Eye (tissue), 1 donor: ENCODE measurements around the gene TBX5.
A peak's percentile ranks its signal among the peaks of the same experiment; 100 is the strongest.
"Not testable (repeated sequence)": the region's sequence is repeated elsewhere in the genome, so short reads cannot be mapped to it uniquely, and the experiment has no call there.

Experiments
- DNase-seq: peaks from one replicate; pipeline ENCODE4 v3.0.0-alpha.2; 2015

The TBX5 gene

DNA sequence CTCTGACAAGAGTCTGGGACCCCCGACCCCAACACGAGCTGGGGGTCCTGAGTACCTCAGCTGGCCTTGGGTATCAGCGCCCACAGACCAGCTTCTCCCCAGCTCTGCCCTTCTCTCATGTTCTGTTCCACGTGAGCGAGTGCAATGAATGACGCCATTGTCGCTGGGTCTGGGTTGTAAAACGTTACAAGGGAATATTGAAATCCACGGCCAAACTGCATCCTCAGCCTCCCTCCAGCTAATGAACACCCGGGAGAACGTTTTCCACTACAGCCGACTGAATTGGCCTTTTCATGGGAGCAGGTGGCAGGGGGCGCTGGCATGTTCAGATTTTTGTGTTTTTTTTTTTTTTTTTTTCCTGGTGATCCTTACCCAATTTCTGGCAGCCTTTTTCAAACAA lies 34.7 kb downstream of the TBX5 start:
- DNase-seq, result peak; percentile 37

- DNase-seq, result no peak
Observed at GRCh38 chr12:114368685-114369452, 37.1 kb downstream of the TBX5 start.

DNA sequence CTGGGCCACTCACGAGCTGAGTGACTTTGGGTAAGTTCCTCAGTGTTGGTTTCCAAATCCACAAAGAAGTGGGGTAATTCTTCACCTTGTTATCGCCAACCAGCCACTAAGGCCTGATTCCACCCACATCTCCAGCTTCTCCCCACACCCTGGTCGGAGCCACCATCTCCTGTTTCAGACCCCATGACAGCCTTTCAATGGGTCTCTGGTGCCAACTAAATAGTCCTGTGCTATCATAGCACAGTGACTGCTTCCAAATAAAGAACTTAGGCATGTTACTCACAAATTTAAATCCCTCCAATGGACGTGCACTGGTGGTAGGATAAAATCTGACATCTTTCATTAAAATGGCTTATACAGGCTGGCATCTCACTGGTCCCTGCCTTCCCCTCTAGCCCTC lies 44.0 kb downstream of the TBX5 start:
- DNase-seq, result no peak

GRCh38 chr12:114361545-114361944 lies 44.4 kb downstream of the TBX5 start:
- no peak for DNase-seq

DNA sequence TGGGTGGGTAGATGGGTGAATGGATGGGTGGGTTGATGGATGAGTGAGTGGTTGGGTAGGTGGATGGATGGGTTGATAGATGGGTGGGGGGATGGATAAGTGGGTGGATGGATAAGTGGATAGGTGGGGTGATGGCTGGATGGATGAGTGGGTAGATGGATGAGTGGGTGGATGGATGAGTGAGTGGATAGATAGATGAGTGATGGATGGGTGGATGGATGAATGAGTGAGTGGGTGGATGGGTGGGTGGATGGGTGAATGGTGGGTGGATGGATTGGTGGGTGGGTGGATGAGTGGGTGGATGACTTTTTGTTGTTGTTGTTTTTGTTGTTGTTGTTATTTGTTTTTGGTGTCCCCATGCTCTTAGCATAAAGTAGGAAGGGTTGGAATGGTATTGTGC lies 45.5 kb downstream of the TBX5 start:
- no peak for DNase-seq

DNA sequence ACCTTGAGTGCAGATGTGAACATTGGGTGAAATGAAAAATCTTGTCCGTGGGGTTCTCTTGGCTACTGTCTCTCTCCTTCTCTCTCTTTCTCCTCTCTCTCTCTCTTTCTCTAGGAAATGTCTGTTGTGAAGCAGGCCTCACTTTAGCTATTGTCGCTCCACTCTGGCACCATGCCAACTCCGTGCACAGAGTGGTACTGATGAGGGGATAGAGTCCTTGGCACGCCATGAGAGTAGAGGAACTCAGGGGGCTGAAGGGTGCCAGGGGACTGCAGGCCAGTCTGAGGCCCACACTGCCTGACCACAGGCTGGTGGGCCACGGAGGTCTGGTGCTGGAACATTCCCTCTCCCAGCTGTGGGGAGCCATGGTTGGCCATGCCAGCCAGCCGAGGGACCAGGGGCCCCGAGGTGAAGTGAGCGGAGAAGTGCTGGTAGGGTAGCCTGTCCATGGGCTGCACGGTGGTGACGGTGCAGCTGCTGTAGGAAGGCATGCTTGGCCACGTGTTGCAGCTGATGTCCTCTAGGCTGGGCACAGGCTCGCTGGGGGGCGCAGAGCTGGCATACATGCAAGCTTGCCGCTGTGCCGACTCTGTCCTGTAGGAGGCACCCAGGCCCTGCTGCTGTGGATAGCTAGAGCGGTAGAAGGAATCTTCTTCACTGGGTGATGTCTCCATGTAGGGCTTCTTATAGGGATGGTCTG lies 50.4 kb downstream of the TBX5 start:
- DNase-seq, result no peak

- DNase-seq, result not testable (repeated sequence)
Observed at GRCh38 chr12:114349239-114349638, 56.7 kb downstream of the TBX5 start.

- no peak for DNase-seq
Observed at GRCh38 chr12:114347861-114348260, 58.1 kb downstream of the TBX5 start.

DNA sequence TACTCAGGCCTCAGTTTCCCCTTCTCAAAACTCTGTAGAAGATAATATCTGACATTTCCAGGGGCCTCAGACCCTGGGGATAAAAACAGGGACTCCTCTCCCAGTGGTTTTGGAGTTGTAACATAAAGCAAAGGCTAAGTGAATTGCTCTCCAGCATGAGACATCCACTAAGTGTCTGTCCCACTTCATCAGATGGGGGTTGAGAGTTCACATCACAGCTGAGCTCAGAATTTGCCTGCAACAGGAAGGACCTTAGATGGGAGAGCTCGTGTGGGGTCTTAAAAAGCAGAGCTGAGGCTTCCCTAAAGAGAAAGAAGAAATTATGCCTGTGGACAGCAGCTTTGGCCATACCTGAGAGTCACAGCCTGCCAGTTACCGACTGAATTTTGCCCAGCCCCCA lies 61.1 kb downstream of the TBX5 start:
- no peak for DNase-seq

- DNase-seq, result no peak
Observed at GRCh38 chr12:114344303-114344663, 61.7 kb downstream of the TBX5 start.

GRCh38 chr12:114343585-114344302 lies 62.2 kb downstream of the TBX5 start:
- DNase-seq, result no peak

DNA sequence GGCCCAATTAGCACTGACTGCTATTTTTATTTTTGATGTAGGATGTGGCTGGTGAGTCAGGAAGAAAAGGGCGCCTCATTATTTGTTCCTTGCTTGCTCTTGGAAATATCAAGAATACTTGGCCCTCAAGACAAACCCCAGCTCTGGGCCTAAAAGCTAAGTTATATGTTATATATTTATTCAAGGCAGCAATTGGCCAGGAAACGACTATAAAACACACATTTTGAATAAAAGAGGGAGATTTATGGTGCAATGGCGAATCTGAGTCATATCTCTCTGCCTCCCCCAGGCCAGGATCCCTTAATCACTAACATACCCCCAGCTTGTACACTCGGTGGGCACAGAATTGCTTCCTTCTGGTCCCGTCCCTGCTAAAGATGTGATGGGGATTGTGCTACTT lies 63.3 kb downstream of the TBX5 start:
- no peak for DNase-seq

GRCh38 chr12:114341635-114342034 lies 64.3 kb downstream of the TBX5 start:
- DNase-seq, result no peak

- no peak for DNase-seq
Observed at GRCh38 chr12:114340231-114340630, 65.7 kb downstream of the TBX5 start.

GRCh38 chr12:114339626-114340025 lies 66.3 kb downstream of the TBX5 start:
- DNase-seq, result no peak

GRCh38 chr12:114335607-114336006 lies 70.3 kb downstream of the TBX5 start:
- DNase-seq, result no peak

DNA sequence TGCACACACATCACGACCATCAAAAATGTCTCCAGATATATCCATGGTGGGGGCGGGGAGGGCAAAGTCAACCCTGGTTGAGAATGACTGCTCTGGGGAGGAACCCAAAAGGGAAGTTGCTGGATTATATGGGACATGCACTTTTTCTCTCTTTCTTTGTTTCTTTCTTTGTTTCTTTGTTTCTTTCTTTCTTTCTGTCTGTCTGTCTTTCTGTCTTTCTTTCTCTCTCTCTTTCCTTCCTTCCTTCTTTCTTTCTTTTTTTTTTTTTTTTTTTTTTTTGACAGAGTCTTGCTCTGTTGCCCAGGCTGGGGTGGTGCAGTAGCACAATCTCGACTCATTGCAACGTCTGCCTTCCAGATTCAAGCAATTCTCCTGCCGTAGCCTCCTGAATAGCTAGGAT lies 71.5 kb downstream of the TBX5 start:
- DNase-seq, result no peak

- no peak for DNase-seq
Observed at GRCh38 chr12:114328292-114328691, 77.7 kb downstream of the TBX5 start.

GRCh38 chr12:114327765-114328164 lies 78.2 kb downstream of the TBX5 start:
- no peak for DNase-seq

DNA sequence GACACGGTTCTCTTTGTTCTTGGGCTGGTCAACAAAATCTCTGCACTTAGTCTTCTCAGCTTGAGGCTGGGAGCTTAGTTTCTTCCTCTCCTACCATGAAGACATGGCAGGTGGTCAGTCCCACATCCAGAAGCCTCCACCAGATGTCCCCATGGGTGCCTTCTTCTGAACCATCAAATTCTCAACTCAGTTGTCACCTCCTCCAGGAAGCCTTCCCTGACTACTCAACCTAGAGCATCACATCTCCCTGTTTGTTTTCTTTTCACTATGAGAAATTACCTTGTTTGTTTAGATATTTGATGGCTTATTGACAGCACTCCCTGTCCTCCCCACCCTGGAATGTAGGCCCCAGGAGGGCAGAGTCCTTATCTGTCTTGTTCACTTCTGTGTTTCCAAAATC lies 84.4 kb downstream of the TBX5 start:
- DNase-seq, result no peak

- DNase-seq, result no peak
Observed at GRCh38 chr12:114320968-114321367, 85.0 kb downstream of the TBX5 start.

- DNase-seq, result no peak
Observed at GRCh38 chr12:114320101-114320500, 85.8 kb downstream of the TBX5 start.

DNA sequence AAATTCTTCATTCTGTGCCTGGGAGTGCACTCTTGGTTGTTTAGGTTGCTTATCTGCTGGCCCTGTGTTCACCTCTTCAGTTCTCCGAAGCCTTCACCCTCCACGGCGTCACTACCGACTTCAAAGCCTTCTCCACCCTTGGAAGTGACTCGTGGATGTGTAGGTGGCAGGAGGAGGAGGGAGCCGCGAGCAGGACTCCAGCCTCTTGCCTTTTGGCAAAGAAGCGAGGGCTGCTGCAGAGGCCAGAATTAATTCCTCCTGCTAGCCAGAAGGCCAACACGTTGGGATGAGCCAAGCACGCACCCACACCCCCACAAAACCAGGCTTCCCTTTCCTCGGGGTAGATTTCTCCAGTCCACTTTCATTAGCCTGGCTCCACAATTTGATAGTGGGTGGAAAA lies 86.5 kb downstream of the TBX5 start:
- DNase-seq, result no peak

- DNase-seq, result no peak
Observed at GRCh38 chr12:114318984-114319383, 87.0 kb downstream of the TBX5 start.
